K562 (cell line): ENCODE measurements around the gene AVPI1. TPM values are rescaled to one million over a fixed set of nuclear protein-coding genes. Genes with fewer than 3 reads are reported as not detected.
A peak's percentile ranks its signal among the peaks of the same experiment; 100 is the strongest.

Experiments used
- CTBP1 ChIP-seq: fragments of 450-650 bp; IDR thresholded peaks from 2 replicates; pipeline ENCODE4 v1.6.1; 2016; ENCODE audit warnings: borderline replicate concordance
- CXXC5 ChIP-seq: fragments of 250-450 bp; sonication (Bioruptor Pico); IDR thresholded peaks from 2 replicates; pipeline ENCODE4 v1.8.0; 2022; ENCODE audit warnings: inconsistent platforms, mild to moderate bottlenecking, moderate library complexity
- EHMT2 ChIP-seq: fragments of 450-650 bp; IDR thresholded peaks from 2 replicates; pipeline ENCODE4 v1.6.1; 2018; ENCODE audit warnings: antibody characterized with exemption
- HMG20A ChIP-seq: fragments of 450-650 bp; formaldehyde crosslinking; conservative IDR thresholded peaks from 2 replicates; pipeline ENCODE4 v1.4.0; 2020; ENCODE audit warnings: mild to moderate bottlenecking, mixed read lengths
- NR2C2 ChIP-seq, 2 experiments: fragments of 200-800 bp in 1 of 2; sonication (Bioruptor generic) in 1 of 2; sonication (generic) in 1 of 2; formaldehyde crosslinking in 1 of 2; IDR thresholded peaks; 2 replicates each; pipeline versions ENCODE4 v1.6.1 to v1.8.0; 2016 to 2022; ENCODE audit warnings: mild to moderate bottlenecking in 1 of 2, missing compliant biosample characterization in 1 of 2, missing genetic modification characterization in 1 of 2, missing genetic modification reagents in 1 of 2
- NR3C1 ChIP-seq: sonication (generic); formaldehyde crosslinking; IDR thresholded peaks from 2 replicates; pipeline ENCODE4 v1.8.1; 2022; ENCODE audit warnings: missing genetic modification reagents
- PTRF ChIP-seq: fragments of 450-650 bp; IDR thresholded peaks from 2 replicates; pipeline ENCODE4 v1.6.1; 2016; ENCODE audit warnings: mild to moderate bottlenecking, missing genetic modification characterization, missing compliant biosample characterization
- SRSF3 ChIP-seq: fragments of 200-400 bp; formaldehyde crosslinking; IDR thresholded peaks from 2 replicates; pipeline ENCODE4 v1.6.1; 2016; ENCODE audit warnings: mild to moderate bottlenecking, low read length, moderate library complexity; ENCODE audit not compliant: insufficient read depth
- ZBTB17 ChIP-seq: fragments of 450-650 bp; formaldehyde crosslinking; IDR thresholded peaks from 2 replicates; pipeline ENCODE4 v1.4.0; 2020; ENCODE audit warnings: mild to moderate bottlenecking
- polyA plus RNA-seq, 8 experiments: library from polyadenylated mRNA; depleted of rRNA in 4 of 8; stranded (reverse) in 5 of 8; unstranded in 3 of 8; fragments of >200 nt; fragmentation: Nextera tagmentation in 2 of 8; fragmentation: Illumina TruSeq in 1 of 8; extraction: Ambion mirVana in 2 of 8; extraction: Trizol in 1 of 8; gene quantifications; 2 replicates each; pipeline versions ENCODE4 v1.2.1 to v1.2.3, GENCODE V29; 2011 to 2014; ENCODE audit warnings: inconsistent platforms in 1 of 8, missing spikeins in 1 of 8
- total RNA-seq, 7 experiments: library from RNA; depleted of rRNA in 6 of 7; stranded (reverse); fragments of >200 nt in 6 of 7; fragmentation: Illumina TruSeq in 2 of 7; extraction: Trizol in 2 of 7; gene quantifications; 2 replicates each; pipeline versions ENCODE4 v1.2.1 to v1.2.3, GENCODE V29; 2011 to 2021; ENCODE audit warnings: low replicate concordance in 1 of 7
- TF ChIP-seq, protein P1 (sequence below), 2 experiments: fragments of 200-800 bp in 1 of 2; sonication (Bioruptor generic) in 1 of 2; sonication (generic) in 1 of 2; formaldehyde crosslinking in 1 of 2; IDR thresholded peaks in 1 of 2; conservative IDR thresholded peaks in 1 of 2; 2 replicates each; pipeline versions ENCODE4 v1.5.0 to v1.6.1; 2016 to 2020; ENCODE audit warnings: missing compliant biosample characterization in 1 of 2, missing genetic modification characterization in 1 of 2, missing genetic modification reagents in 1 of 2
- TF ChIP-seq, protein P2 (sequence below), 2 experiments: fragments of 450-650 bp; IDR thresholded peaks; 2 replicates each; pipeline ENCODE4 v1.6.1; 2016

The AVPI1 gene
- total and polyA plus RNA-seq, 9 of the 15 experiments (the other 6 are each of a cell fraction or from before 2014, with no cell fraction given), result 0.90 to 10.4 (median 7.4) TPM

DNA sequence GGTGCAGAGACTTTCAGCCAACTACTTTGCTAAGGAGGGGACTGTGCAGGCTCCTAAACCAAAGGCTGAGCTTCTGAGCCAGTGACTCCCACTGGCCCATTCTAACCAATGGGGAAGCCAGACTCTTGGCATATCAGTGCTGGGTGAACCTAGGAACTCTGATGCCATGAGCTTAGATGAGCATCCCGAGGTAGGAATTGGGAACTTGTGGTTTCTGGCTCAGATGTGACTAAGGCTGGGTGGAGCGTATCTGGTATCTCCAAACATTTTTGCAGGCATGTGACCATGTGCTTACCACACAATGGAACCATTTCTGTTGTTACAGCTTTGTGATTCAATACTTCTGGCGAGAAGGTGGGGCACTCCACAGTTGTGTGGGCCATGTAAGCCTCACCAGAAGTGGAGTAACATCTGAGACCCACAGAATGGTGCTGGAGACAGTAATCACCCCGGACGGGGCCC, 2.5 kb upstream of the AVPI1 start (continued):
- TF ChIP-seq, protein P1, sequence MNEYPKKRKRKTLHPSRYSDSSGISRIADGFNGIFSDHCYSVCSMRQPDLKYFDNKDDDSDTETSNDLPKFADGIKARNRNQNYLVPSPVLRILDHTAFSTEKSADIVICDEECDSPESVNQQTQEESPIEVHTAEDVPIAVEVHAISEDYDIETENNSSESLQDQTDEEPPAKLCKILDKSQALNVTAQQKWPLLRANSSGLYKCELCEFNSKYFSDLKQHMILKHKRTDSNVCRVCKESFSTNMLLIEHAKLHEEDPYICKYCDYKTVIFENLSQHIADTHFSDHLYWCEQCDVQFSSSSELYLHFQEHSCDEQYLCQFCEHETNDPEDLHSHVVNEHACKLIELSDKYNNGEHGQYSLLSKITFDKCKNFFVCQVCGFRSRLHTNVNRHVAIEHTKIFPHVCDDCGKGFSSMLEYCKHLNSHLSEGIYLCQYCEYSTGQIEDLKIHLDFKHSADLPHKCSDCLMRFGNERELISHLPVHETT (CRISPR knock-in tag; conservative IDR thresholded peaks at IDR 0.05 in 1 of 2, IDR thresholded peaks at IDR 0.05 in 1 of 2), result peak in 1 of 2 experiments; percentile 75; a peak in 1 of 4 replicates
- TF ChIP-seq SRSF3 (no peak), NR2C2 (CRISPR knock-in tag; IDR thresholded peaks at IDR 0.05) (no peak), NR2C2 (tag; IDR thresholded peaks at IDR 0.05) (peak; percentile 40; the same call in 1 of the 2 replicates), ZBTB17 (CRISPR knock-in tag) (peak; percentile 71), CXXC5 (CRISPR knock-in tag) (peak; percentile 43; the same call in 1 of the 2 replicates), EHMT2 (0 out of 2 replicates have a peak, but pooled peaks have one; percentile 32), NR3C1 (CRISPR knock-in tag) (no peak), CTBP1 (peak; percentile 63; the same call in 1 of the 2 replicates), PTRF (tag) (0 out of 2 replicates have a peak, but pooled peaks have one; percentile 15), HMG20A (CRISPR knock-in tag) (no peak)
- TF ChIP-seq, protein P2, sequence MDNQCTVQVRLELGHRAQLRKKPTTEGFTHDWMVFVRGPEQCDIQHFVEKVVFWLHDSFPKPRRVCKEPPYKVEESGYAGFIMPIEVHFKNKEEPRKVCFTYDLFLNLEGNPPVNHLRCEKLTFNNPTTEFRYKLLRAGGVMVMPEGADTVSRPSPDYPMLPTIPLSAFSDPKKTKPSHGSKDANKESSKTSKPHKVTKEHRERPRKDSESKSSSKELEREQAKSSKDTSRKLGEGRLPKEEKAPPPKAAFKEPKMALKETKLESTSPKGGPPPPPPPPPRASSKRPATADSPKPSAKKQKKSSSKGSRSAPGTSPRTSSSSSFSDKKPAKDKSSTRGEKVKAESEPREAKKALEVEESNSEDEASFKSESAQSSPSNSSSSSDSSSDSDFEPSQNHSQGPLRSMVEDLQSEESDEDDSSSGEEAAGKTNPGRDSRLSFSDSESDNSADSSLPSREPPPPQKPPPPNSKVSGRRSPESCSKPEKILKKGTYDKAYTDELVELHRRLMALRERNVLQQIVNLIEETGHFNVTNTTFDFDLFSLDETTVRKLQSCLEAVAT (IDR thresholded peaks at IDR 0.05), result 0 out of 4 replicates have a peak, but pooled peaks of 1 of the 2 experiments have one; percentile 18
